Frontal cortex (tissue), 4 donors: ENCODE data around the gene GLG1. TPM values are rescaled to one million over a fixed set of nuclear protein-coding genes. Genes with fewer than 3 reads are reported as not detected.

Experiments used
- DNase-seq, 2 donors: peaks; one replicate each; pipeline ENCODE4 v3.0.0; 2012; ENCODE audit warnings: low spot score in 2 of 2
- FAIRE-seq: peaks from 2 replicates; lab custom pipeline; 2012; peaks lifted over from hg19 to GRCh38; lab: Jason Lieb, UNC
- total RNA-seq: library from RNA; depleted of rRNA; stranded (reverse); fragments of >200 nt; gene quantifications from one replicate; pipeline ENCODE4 v1.2.3, GENCODE V29; 2014
- donor health status: control.
- donor health status: control.
- donor health status: control.

The GLG1 gene
- total RNA-seq, 1 donor from 2014 or later = 64.8 TPM

DNA sequence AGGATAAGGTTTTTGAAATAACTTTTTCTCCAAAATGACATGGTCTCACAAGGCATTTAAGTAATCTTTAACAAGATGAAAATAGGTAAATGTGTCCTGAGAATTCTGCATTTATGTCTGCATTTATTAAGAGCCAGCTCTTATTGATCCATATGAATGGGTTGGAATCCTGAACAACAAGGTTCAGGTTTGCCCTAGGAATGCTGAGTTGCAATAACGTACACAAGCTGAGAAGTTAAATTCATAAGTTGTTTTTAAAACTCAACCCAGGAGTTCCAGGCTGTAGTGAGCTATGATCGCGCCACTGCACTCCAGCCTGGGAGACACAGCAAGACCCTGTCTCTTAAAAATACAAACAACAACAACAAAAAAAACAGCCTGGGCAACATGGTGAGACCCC lies 28.1 kb downstream of the GLG1 start:
- DNase-seq (no peak), FAIRE-seq (no peak)

DNA sequence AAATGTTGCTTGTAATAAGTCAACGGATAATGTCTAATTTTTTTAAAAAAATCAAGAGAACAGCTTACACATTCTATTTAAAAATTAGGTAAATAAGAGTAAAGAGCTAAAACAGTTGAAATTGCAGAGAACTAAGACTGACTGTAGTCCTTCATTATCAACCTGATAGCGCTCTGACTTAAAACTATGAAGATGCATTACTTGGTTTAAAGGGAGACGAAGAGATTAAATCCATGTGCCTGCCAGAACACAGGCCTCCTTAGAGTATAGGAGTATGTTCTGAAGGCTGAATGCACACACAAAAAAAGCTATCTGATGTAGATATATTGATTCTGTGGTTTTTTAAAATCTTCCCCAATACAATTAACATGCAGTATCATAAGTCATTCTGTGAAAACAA lies 28.5 kb downstream of the GLG1 start:
- no peak for FAIRE-seq
- no peak for DNase-seq

DNA sequence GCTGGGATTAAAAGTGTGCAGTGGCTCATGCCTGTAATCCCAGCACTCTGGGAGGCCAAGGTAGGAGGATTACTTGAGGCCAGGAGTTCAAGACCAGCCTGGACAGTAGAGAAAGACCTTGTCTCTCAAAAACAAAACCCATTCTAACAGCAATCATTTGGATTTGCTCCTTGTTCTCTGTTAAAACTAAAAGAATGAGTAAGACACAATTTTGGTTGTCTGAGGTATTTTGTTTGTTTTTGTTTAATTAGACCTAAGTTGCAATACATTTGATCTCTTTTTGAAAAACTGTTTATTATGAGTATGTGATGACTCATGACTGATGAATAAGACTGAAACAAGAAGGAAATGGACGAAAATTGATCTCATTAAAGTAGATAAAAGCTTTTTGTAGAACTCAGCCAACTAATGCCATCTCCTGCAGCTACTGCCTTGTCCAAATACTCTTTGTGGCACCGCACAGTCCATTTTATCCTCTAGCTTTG lies 29.0 kb downstream of the GLG1 start:
- DNase-seq = no peak
- FAIRE-seq = no peak

DNA sequence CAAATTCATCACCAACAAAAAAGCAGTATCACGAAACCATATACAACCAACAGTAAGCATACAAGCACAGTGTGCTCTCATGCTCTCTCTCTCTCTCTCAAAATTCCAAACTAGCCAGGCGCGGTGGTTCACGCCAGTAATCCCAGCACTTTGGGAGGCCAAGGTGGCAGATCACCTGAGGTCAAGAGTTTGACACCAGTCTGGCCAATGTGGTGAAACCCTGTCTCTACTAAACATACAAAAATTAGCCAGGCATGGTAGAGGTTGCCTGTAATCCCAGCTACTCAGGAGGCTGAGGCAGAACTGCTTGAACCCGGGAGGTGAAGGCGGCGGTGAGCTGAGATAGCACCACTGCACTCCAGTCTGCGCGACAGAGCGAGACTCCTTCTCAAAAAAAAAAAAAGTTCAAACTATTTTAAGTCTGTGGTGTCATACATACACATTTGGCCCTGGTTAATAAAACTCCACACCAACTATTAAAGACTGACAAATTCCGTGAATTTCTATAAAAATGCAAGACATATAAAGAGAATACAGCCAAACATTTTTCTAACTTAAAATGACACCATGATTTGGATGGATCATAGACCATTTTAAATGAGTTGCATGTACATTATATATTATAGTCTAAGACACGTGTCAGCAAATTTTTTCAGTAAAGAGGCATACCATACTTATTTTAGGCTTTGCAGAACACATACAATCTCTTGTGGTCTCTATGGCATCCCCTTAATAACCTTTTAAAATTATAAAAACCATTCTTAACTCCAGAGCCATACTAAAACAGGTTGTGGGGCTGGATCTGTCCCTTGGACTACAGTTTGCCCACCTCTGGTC lies 30.9 kb downstream of the GLG1 start:
- DNase-seq (no peak), FAIRE-seq (no peak)

DNA sequence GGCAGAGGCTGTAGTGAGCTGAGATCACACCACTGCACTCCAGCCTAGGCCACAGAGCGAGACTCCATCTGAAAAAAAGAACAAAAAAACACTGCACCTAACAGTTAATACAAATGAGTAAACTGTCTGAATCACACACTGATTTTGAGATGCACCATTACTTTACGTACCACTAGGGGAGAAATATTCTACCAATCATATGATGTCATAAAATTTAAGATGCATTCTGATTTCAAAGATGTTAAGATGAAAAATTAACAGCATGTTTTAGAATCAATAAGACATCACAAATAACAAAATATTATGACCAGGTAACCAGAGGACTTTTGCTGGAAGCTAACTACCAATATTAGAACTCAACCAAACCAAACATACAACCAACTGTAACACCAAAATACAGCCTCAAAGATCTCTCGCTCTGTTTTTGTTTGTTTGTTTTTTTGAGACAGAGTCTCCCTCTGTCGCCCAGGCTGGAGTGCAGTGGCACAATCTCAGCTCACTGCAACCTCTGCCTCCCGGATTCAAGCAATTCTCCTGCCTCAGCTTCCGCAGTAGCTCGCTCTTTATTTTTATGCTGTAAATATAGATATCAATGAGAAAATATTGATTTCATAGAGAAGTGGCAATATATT lies 31.6 kb downstream of the GLG1 start:
- no peak for FAIRE-seq

DNA sequence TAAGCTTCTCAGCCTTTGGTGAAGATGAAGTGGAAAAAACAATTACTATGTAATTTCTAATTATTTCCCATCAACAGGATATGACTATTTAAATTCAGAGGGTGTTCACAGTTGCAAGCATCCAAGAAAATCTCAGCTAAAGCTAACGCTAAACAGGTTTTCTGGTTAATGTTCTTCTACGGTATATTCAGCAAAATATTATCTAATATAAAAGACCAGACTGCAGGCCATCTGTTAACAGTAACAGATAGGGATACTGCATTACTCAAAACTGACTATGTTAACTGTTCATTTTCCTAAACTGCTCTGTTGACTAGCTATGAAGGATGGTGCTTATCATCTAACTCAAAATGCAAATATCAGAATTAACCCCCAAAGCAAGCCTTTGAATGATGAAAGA lies 32.8 kb downstream of the GLG1 start:
- DNase-seq (no peak), FAIRE-seq (no peak)

More for the DNA sequence above, 31.6 kb downstream of the GLG1 start:
- DNase-seq = no peak

DNA sequence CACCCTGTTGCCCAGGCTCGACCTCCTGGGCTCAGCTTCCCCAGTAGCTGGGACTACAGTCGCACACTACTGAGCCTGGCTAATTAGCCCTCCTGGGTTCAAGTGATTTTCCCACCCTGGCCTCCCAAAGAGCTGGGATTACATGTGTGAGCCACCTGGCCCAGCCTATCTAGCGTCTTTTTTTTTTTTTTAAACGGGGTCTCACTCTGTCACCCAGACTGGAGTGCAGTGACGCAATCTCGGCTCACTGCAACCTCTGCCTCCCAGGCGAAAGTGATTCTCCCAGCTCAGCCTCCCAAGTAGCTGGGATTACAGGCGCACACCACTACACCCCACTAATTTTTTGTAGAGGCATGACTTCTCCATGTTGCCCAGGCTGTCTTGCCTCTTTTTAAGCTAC lies 33.3 kb downstream of the GLG1 start:
- DNase-seq (no peak), FAIRE-seq (no peak)

DNA sequence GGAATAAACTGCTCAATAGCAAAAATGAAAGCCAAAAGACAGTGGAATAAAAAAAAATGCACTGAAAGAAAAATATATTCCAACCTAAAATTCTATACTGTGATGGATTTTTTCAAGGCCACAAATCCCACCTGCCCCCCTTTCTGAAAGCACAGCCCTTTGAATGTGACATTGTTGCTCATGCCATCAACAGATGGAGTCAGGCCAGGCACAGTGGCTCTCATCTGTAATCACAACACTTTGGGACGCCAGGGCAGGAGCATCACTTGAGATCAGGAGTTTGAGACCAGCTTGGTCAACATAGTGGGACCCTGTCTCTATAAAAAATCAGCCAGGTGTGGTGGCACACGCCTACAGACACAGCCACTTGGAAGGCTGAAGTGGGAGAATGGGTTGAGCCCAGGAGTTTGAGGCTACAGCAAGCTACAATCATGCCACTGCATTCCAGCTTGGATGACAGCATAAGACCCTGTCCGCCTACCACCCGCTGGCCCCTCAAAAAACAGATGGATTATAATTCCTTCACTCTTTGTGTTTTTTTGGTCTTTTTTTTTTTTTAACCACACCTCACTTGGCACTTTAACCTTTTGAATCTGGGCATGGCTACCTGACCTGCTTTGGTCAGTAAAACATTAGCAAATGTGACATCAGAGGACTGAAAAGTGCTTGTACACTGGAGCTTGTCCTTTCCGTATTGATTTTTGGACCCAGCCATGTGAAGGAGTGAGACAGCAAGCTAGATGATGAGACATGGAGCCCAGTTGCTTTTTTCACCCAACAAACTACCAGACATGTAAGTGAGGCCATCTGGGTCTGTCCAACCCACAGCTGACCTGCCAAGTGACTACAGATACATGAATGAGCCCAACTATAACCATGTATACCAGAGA lies 36.3 kb downstream of the GLG1 start:
- FAIRE-seq (no peak), DNase-seq (no peak)

DNA sequence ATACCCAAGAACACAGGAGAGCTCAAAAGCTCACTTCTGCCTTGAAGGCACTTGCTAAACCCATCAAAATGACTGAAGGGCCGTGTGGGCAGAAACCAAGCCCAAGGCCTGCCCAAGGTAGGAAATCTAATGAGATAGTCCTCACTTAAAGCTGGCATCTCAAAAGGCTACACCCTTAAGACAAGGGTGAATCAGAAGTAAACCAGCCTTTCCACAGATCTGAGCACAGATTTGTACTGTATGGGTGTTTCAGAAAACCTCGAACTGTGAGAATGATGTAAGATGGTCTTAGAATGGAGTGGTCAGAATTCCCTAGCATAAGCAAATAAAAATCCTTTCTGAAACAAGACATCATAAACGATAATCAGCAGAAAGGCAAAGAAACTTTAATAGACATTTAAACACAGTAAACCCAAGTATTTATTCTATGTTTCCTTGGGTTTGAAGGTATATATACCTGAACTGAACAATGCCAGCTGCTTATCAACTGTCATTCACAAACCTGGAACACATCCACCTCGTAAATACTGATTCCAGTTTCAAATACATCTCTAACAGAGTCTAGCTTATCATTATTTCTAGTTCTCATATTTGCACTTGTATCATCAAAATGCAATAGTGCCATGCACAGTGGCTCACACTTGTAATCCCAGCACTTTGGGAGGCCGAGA lies 37.8 kb downstream of the GLG1 start:
- FAIRE-seq = no peak
- DNase-seq = no peak

DNA sequence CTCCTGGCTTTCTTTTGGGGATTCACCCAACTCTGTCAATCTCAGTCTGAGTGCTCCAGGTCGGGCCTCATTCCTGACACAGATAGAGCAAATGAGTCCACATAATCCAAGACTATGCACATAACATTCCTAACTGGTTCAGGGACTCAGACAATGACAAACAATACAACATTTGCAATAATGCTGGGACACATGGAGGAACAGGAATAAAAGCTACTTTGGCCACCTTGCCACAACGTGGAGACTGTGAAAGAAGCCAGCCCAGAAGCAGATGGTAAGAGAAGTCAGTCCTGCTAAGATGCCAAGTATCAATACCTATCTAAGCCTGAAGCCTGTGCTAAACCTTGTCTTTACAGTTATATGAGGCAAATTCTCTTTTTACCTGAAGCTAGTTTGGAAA lies 39.0 kb downstream of the GLG1 start:
- FAIRE-seq (no peak), DNase-seq (no peak)

DNA sequence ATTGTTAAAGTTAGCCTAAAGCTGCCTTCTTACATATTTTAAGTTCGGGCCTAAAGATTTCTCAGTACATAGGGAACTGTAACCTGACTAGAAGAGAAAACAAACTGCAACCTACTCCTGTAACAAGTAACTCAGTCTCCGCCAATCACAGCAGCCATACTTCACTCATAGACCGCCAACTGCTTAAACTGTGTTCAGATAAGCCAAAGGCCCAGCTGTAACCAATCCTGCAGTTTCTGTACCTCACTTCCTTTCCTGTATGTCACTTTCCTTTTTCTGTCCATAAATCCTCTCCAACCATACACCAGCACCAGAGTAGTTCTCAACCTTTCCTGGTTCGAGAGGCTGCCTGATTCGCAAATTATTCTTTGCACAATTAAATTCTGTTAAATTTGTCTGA lies 41.5 kb downstream of the GLG1 start:
- FAIRE-seq (no peak), DNase-seq (no peak)

DNA sequence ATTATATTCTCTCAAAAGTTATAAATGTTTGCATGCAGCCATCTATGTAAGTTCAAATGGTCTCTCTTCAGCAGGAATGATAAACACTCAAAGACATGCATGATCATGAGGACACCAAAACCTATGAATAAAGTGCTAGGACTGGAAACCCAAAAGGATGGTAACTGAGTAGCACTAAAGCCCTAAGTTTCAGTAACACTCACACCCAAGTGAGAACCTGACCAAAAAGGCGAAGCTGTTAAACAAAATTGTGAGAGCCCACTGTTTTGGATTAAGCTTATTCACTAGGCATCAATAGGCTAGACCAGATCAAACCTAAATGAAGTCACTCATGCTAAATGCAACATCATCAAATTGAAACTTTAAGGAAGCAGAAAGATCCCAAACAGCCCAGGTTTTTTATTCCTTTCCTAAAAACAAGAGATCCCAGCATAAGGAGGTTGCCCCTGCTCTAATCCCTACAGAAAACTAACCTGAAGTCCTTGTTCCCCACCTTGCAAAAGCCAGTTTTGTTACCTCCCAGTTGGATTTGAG lies 42.4 kb downstream of the GLG1 start:
- no peak for DNase-seq
- no peak for FAIRE-seq

DNA sequence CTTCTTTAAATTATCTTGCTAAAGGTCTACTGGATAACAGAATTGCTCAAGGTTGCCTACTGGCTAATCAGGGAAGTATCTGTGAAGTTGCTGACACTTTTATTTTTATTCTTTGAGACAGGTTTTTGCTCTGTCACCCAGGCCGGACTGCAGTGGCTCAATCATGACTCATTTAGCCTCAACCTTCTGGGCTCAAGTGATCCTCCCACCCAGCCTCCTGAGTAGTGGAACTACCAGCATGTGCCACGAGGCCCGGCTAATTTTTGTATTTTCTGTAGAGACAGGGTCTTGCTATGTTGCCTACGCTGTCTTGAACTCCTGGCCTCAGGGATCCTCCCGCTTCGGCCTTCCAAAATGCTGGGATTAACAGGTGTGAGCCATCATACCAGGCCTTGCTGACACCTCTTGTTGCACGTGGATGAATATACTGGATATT lies 43.1 kb downstream of the GLG1 start:
- DNase-seq (no peak), FAIRE-seq (no peak)

DNA sequence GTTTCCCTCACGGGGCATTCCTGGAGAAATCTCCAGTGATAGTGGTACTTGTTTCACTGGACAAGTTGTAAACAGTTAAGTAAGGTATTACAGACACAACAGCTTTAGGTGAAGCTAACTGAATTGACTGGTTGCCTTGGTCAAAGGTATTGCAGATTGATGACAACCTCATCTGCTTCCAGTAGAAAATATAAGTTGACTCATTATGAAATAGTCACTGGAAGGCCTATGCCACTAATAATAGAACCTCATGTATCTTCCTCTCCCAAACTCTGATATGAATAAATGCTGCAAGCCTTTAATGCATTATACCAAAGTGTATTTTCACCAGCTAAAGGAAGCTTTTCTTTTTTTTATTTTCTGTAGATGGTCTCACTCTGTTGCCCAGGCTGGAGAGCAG lies 44.8 kb downstream of the GLG1 start:
- no peak for FAIRE-seq

DNA sequence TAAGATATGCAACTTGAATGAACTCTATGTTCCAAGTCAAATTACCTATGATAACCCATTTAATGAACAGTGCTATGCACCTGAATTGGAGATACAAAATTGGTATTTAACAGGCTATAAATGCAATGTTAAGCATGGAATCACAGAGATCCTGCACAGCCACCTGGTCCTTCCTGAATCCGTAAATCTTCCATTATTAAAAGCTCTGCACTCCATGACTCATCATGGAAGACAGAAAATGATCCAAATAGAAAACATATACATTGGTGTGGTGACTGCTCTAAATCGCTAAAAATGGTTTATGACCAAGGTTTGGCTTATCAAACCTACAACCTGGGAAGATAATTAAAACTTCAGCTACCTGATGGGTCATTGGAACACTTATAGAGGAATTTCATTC lies 45.3 kb downstream of the GLG1 start:
- FAIRE-seq = no peak
- no peak for DNase-seq

More for the DNA sequence above, 44.8 kb downstream of the GLG1 start:
- no peak for DNase-seq

DNA sequence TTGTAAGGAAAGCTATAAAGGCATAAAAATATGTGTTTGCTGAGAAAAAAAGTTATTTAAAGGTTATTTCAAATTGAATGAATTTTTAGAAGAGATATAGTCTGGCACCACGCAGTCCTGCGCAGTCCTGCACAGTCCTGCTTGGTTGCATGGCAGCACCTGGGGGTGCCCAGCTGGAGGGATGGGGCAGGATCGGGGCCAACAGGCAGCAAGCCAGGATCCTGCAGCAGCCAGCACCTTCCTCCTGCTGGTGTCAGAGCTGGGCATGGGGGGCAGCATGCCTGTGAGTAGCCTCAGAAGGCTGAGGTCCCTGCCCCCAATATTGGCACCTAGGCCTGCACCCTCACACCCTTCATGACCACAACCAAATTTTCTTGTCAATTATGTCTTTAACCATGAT lies 46.0 kb downstream of the GLG1 start:
- DNase-seq (no peak), FAIRE-seq (no peak)

DNA sequence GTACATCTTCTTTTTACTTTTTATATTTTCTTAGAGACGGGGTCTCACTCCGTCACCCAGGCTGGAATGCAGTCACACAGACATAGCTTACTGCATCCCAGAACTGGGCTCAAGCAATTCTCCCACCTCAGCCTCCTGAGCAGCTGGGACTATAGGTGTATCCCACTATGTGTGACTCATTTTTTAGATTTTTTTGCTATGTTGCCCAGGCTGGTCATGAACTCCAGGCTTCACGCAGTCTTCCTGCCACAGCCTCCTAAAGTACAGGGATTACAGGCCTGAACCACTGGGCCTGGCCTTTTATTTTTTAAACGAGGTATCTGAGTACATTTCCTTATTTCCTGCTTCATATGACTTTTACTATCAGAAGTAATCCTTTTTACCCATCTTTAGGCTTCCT lies 48.0 kb downstream of the GLG1 start:
- FAIRE-seq (no peak), DNase-seq (no peak)

DNA sequence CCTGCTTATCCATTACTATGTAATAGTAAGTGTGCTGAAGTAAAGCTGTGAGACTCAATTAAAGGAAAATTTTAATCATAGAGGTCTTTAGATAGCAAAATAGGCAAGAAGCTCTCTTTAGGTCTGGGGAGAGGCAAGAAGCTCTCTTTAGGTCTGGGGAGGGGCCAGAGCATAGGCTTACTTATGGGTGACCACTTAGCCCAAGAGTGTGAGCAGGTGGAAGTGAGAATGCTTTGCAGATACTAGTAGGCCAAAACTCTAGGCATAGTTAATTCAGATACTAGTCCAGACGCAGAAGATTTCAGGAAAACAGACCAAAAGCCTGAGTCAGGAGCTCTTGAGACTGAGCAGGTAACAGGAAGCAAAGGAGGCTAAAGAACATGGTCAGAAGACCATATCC lies 49.6 kb downstream of the GLG1 start:
- FAIRE-seq (no peak), DNase-seq (no peak)

DNA sequence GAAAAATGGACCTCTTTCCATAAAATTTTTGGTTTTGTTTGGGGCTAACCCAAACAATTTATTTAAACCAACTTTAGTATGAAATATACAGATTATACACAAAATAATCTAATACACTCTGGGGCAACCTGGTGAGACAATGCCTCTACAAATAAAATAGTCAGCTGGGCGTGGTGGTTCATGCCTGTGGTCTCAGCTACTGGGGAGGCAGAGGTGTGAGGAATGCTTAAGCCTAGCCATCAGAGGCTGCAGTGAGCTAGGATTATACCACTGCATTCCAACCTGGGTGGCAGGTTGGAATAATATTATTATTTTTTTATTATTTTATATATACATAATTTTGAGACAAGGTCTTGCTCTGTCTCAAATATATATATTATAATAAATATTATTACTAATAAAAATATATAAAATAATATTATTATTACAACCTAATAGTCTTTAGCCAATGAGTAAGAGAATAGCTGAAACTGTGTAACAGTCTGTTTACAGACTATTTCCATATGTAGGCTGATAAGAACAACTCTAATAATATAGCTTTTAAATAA lies 50.5 kb downstream of the GLG1 start:
- FAIRE-seq (no peak), DNase-seq (no peak)
